HUES48 (cell line): ENCODE data around the gene TPR.
A peak's percentile ranks its signal among the peaks of the same experiment; 100 is the strongest.
"Not testable (repeated sequence)": the region's sequence is repeated elsewhere in the genome, so short reads cannot be mapped to it uniquely, and the experiment has no call there.

ENCODE experiments used
- H3K27ac ChIP-seq: one replicate; pipeline ENCODE4 v1.7.0; 2013; ENCODE audit warnings: low read depth, low read length, inconsistent platforms
- H3K27me3 ChIP-seq: 2 replicates; pipeline ENCODE4 v1.6.1; 2013; ENCODE audit warnings: mild to moderate bottlenecking, low read length; ENCODE audit not compliant: control insufficient read depth, insufficient read depth
- H3K36me3 ChIP-seq: 2 replicates; pipeline ENCODE4 v1.6.1; 2013; ENCODE audit warnings: low read length; ENCODE audit not compliant: control insufficient read depth, insufficient read depth
- H3K4me1 ChIP-seq: 2 replicates; pipeline ENCODE4 v1.6.1; 2013; ENCODE audit warnings: mild to moderate bottlenecking, low read length; ENCODE audit not compliant: control insufficient read depth, insufficient read depth
- H3K4me3 ChIP-seq: 2 replicates; pipeline ENCODE4 v1.5.1; 2013; ENCODE audit warnings: mild to moderate bottlenecking, low read depth, low read length
- H3K9ac ChIP-seq: 2 replicates; pipeline ENCODE4 v1.6.1; 2013; ENCODE audit warnings: mild to moderate bottlenecking, low read depth, low read length, moderate library complexity
- H3K9me3 ChIP-seq: 2 replicates; pipeline ENCODE4 v1.6.1; 2013; ENCODE audit warnings: low read length; ENCODE audit not compliant: control insufficient read depth, insufficient read depth

TPR gene

DNA sequence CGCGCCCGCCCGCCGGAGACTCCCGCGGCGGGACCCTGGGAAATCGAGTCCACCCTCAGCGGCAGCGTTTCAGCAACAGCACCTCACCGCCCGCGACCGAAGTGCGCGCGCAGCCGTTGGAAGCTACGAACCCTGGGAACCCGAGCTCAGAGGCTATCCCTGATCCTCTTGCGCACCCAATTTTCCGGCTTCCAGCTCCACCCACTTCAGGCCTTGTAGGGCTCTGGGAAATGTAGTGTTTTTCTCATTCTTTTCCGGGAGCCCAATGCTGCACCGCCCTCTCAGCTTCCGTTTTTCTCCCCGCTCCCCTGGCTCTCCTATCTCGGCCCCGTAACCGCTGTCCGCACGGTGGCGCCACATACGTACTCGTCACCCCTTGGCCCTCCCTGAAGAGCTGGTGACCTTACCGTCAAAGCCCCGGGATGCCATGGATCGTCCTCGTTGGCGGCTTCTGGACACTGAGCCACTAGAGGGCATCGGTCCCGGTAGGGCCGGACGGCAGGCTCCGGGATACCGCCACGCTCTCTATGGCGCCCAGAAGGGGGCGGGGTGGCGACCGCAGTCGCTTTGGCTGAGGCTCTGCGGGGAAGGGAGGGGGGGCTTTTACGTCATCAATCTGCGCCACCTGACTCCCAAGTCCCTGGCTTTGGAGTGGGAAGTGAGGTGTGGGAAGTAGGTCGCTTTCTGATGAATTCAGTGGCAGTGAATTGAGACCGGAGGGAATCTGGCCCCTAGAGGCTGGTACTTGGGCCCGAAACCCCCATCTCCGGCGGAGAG is at the start of gene TPR, which contains the start of gene ODR4:
TPR (minus strand) TSS at position 102 of the 777 bp plus-strand sequence. CDS start 225 bp downstream, outside the sequence.
ODR4 (plus strand) TSS at position 687 of the 777 bp plus-strand sequence. CDS start 3,948 bp downstream, outside the sequence.
- Histone ChIP-seq H3K27me3 (no peaks in the 10 kb centered on the region), H3K36me3 (peaks cover 45% of the 10 kb centered on the region), H3K4me3 (peak within 1 kb of the TSS; percentile 97), H3K9me3 (no peaks in the 10 kb centered on the region), H3K4me1 (peaks cover 4% of the 10 kb centered on the region; the same call in 1 of the 2 replicates), H3K27ac (peak within 1 kb of the TSS; percentile 99), H3K9ac (peak within 1 kb of the TSS; percentile 95)

DNA sequence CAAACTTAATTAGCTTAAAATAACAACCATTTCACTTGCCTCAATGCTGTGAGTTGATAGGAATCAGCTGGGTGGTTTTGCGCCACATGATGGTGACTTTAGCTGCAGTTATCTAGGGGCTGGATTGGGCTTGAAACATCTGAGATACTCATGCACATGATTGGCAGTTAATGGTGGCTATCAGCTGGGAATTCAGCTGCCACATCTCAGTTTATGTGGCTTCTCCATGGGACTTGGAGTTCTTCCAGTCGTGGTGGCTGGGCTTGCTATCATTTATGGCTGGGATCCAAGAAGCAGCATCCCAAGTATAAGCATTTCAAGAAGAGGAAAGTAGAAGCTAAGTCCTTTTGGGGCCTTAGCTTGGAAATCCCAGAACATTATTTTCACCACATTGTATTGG is 49.5 kb upstream of the TPR start:
- Histone ChIP-seq H3K4me1 (no peaks in the 10 kb centered on the region), H3K9me3 (no peaks in the 10 kb centered on the region), H3K4me3 (no peak overlapping the region), H3K36me3 (peaks cover 5% of the 10 kb centered on the region), H3K27me3 (no peaks in the 10 kb centered on the region), H3K27ac (no peak overlapping the region), H3K9ac (no peak overlapping the region)

- Histone ChIP-seq H3K27me3 (no peaks in the 10 kb centered on the region), H3K9ac (no peak overlapping the region), H3K4me3 (no peak overlapping the region), H3K27ac (no peak overlapping the region), H3K36me3 (peaks cover 24% of the 10 kb centered on the region), H3K4me1 (no peaks in the 10 kb centered on the region), H3K9me3 (no peaks in the 10 kb centered on the region)
Observed at GRCh38 chr1:186421446-186421845, 46.4 kb upstream of the TPR start.

DNA sequence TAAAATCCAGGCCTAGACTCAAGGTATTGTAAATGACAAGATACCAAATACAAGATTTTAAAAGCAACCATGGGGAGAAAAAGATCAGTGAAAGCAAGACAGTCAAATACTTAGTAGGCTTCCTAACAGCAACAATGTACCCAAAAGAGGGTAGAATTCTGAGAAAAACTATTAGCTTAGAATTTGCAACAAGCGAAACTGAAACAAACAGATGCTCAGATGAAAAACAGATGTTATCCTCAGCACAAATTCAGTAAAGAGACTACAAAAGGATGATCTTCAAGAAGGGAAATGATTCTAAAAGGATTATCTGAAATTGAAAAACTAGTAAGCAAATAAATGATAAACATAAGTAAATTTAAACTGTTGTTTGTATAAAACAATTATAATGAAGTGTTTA is 45.9 kb upstream of the TPR start:
- no peak overlapping the region for H3K4me3 ChIP-seq
- no peak overlapping the region for H3K27ac ChIP-seq
- H3K9ac ChIP-seq: no peak overlapping the region
- no peaks in the 10 kb centered on the region for H3K9me3 ChIP-seq
- peaks cover 24% of the 10 kb centered on the region for H3K36me3 ChIP-seq
- H3K27me3 ChIP-seq: no peaks in the 10 kb centered on the region
- no peaks in the 10 kb centered on the region for H3K4me1 ChIP-seq

DNA sequence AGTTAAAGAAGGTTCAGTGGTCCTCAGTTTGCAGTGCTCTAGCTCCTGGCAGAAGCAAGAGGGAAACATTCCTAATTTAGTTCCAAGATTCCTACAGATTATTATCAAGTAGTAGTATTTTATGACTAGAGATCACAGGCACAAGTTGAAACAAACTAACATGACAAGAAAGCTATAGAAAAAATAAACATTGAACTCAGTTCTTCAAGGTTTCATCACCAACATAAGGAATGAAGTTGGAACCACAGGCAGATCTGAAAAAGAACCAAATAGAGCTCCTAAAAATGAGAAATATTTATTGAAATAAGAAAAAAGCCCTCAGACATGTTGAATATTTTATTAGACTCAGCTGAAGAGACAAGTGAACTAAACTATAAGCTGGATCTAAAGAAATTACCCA is 45.3 kb upstream of the TPR start:
- Histone ChIP-seq H3K9me3 (no peaks in the 10 kb centered on the region), H3K27ac (no peak overlapping the region), H3K4me3 (no peak overlapping the region), H3K36me3 (peaks cover 24% of the 10 kb centered on the region), H3K4me1 (no peaks in the 10 kb centered on the region), H3K27me3 (no peaks in the 10 kb centered on the region), H3K9ac (no peak overlapping the region)

- no peaks in the 10 kb centered on the region for H3K27me3 ChIP-seq
- H3K9me3 ChIP-seq: no peaks in the 10 kb centered on the region
- no peak overlapping the region for H3K27ac ChIP-seq
- no peak overlapping the region for H3K4me3 ChIP-seq
- H3K36me3 ChIP-seq: peaks cover 27% of the 10 kb centered on the region
- H3K9ac ChIP-seq: no peak overlapping the region
- H3K4me1 ChIP-seq: no peaks in the 10 kb centered on the region
Observed at GRCh38 chr1:186418503-186418902, 43.5 kb upstream of the TPR start.

GRCh38 chr1:186413319-186413718 is 38.3 kb upstream of the TPR start:
- Histone ChIP-seq H3K27me3 (no peaks in the 10 kb centered on the region), H3K9ac (no peak overlapping the region), H3K9me3 (no peaks in the 10 kb centered on the region), H3K4me3 (no peak overlapping the region), H3K4me1 (no peaks in the 10 kb centered on the region), H3K27ac (no peak overlapping the region), H3K36me3 (peaks cover 57% of the 10 kb centered on the region)

- Histone ChIP-seq H3K9ac (no peak overlapping the region), H3K36me3 (peaks cover 86% of the 10 kb centered on the region)
Observed at GRCh38 chr1:186409091-186409490, 34.0 kb upstream of the TPR start.

DNA sequence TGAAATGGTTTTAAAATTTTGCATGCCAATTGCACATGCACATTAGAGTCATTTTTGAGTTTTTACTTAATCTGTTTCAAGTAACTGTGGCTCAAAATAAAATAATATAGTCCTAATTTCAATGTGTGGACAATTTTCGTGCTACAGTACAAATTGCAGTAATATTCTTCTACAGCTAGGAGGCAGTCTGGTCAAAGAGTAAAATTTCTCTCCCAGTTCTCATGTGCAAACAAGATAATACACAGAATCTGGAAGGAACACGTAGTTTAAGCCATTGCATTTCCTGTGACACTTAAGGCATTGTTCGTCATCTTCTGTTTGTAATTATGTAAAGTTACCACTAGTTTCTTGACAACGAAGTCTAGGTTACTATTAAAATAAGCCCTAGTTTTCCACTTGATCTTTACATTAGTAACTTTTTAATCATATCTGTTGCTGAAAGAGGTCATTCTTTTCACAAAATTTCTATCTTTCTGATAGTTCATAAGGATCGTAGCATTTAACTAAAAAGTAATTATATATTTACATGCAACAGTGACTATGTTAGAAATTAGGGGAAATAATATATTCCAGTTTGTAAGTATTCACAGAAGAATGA is 29.5 kb upstream of the TPR start:
- peaks cover 76% of the 10 kb centered on the region for H3K36me3 ChIP-seq
- H3K4me3 ChIP-seq: no peak overlapping the region
- no peaks in the 10 kb centered on the region for H3K4me1 ChIP-seq
- H3K27ac ChIP-seq: no peak overlapping the region
- no peak overlapping the region for H3K9ac ChIP-seq
- H3K27me3 ChIP-seq: no peaks in the 10 kb centered on the region
- no peaks in the 10 kb centered on the region for H3K9me3 ChIP-seq

More at GRCh38 chr1:186409091-186409490, 34.0 kb upstream of the TPR start:
- Histone ChIP-seq H3K4me1 (no peaks in the 10 kb centered on the region), H3K27me3 (no peaks in the 10 kb centered on the region), H3K4me3 (no peak overlapping the region), H3K27ac (no peak overlapping the region), H3K9me3 (no peaks in the 10 kb centered on the region)

GRCh38 chr1:186403632-186404031 is 28.6 kb upstream of the TPR start:
- Histone ChIP-seq H3K9me3 (no peaks in the 10 kb centered on the region), H3K4me3 (no peak overlapping the region), H3K36me3 (peaks cover 76% of the 10 kb centered on the region), H3K4me1 (no peaks in the 10 kb centered on the region), H3K9ac (no peak overlapping the region), H3K27me3 (no peaks in the 10 kb centered on the region), H3K27ac (no peak overlapping the region)

DNA sequence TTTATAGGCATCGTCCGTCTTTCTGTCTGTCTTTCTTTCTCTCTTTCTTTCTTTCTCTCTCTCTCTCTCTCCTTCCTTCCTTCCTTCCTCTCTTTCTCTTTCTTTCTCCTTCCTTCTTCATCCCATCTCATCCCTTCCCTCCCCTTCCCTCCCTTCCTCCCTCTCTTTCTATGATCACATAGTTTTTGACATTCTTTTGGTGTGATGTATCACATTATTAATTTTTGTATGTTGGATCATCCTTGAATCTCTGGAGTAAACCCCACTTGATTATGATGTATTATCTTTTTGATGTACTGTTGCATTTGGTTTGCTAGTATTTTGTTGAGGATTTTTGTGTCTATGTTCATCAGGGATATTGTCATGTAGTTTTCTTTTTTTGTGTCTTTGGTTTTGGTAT is 26.4 kb upstream of the TPR start:
- not testable (repeated sequence) for H3K9ac ChIP-seq, H3K27ac ChIP-seq, H3K4me1 ChIP-seq, H3K9me3 ChIP-seq, H3K4me3 ChIP-seq, H3K27me3 ChIP-seq
- H3K36me3 ChIP-seq: peaks cover 77% of the 10 kb centered on the region
